Peyer's patch (tissue), 4 donors: Measurements from ENCODE around the gene MRE11.

Experiments
- POLR2A ChIP-seq, 2 donors: fragments of 450-650 bp; IDR thresholded peaks; one replicate each; pipeline ENCODE4 v1.5.1; 2017; ENCODE audit warnings: antibody characterized with exemption in 2 of 2, mild to moderate bottlenecking in 2 of 2, moderate library complexity in 2 of 2
- TF ChIP-seq, protein P1 (sequence below), 6 experiments: fragments of 450-650 bp in 4 of 6; fragments of 200-600 bp in 2 of 6; sonication (generic) in 1 of 6; IDR thresholded peaks; one replicate each; pipeline ENCODE4 v1.5.1; 2017 to 2019; ENCODE audit warnings: antibody characterized with exemption in 6 of 6, mild to moderate bottlenecking in 3 of 6, moderate library complexity in 1 of 6

- no peak for TF ChIP-seq POLR2A (IDR thresholded peaks at IDR 0.05)
- TF ChIP-seq, protein P1, sequence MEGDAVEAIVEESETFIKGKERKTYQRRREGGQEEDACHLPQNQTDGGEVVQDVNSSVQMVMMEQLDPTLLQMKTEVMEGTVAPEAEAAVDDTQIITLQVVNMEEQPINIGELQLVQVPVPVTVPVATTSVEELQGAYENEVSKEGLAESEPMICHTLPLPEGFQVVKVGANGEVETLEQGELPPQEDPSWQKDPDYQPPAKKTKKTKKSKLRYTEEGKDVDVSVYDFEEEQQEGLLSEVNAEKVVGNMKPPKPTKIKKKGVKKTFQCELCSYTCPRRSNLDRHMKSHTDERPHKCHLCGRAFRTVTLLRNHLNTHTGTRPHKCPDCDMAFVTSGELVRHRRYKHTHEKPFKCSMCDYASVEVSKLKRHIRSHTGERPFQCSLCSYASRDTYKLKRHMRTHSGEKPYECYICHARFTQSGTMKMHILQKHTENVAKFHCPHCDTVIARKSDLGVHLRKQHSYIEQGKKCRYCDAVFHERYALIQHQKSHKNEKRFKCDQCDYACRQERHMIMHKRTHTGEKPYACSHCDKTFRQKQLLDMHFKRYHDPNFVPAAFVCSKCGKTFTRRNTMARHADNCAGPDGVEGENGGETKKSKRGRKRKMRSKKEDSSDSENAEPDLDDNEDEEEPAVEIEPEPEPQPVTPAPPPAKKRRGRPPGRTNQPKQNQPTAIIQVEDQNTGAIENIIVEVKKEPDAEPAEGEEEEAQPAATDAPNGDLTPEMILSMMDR (IDR thresholded peaks at IDR 0.05), result no peak
Observed at GRCh38 chr11:94515398-94515797, 21.8 kb upstream of the MRE11 start.
